PC-9 (cell line): ENCODE results near the gene PKNOX1. TPM values are rescaled to one million over a fixed set of nuclear protein-coding genes. Genes with fewer than 3 reads are reported as not detected.
"Not testable (repeated sequence)": the region's sequence is repeated elsewhere in the genome, so short reads cannot be mapped to it uniquely, and the experiment has no call there.

Source experiments
- BruUV-seq: library from RNA; stranded (reverse); fragments of 400-500 nt; replicated peaks from 2 replicates; lab custom pipeline; 2021; lab: Mats Ljungman, UMichigan
- CTCF ChIA-PET: fragments of 300-600 bp; sonication (Branson Sonifier 250); formaldehyde crosslinking; loops from one replicate; lab custom pipeline; 2022; ENCODE audit warnings: antibody characterized with exemption; lab: Charles Lee
- POLR2A ChIA-PET: fragments of 300-600 bp; sonication (Branson Sonifier 250); formaldehyde crosslinking; loops from one replicate; lab custom pipeline; 2022; ENCODE audit warnings: antibody characterized with exemption; ENCODE audit not compliant: unreplicated experiment; lab: Charles Lee
- DNase-seq, 2 experiments: peaks; one replicate each; pipeline versions ENCODE4 v3.0.0 to v3.0.0-alpha.2; 2015 to 2022; ENCODE audit warnings: mixed read lengths in 1 of 2
- H2AFZ ChIP-seq: fragments of 200-600 bp; sonication (generic); 2 replicates; pipeline ENCODE4 v1.8.1; 2017; ENCODE audit warnings: antibody characterized with exemption
- H3F3A ChIP-seq: fragments of 200-600 bp; sonication (generic); 2 replicates; pipeline ENCODE4 v1.8.1; 2017; ENCODE audit warnings: antibody characterized with exemption, mild to moderate bottlenecking, low read depth; ENCODE audit not compliant: insufficient read depth
- H3K27ac ChIP-seq: fragments of 200-600 bp; sonication (generic); 2 replicates; pipeline ENCODE4 v1.6.1; 2016; ENCODE audit warnings: mixed run types
- H3K27me3 ChIP-seq: fragments of 200-600 bp; sonication (generic); 2 replicates; pipeline ENCODE4 v1.6.1; 2016; ENCODE audit warnings: low read depth, mixed run types; ENCODE audit not compliant: insufficient read depth
- H3K36me3 ChIP-seq: fragments of 200-600 bp; sonication (generic); 2 replicates; pipeline ENCODE4 v1.6.1; 2016; ENCODE audit warnings: low read depth, mixed run types
- H3K4me1 ChIP-seq: fragments of 200-600 bp; sonication (generic); replicated peaks from 2 replicates; pipeline ENCODE4 v1.6.1; 2016; ENCODE audit warnings: mixed run types; ENCODE audit not compliant: insufficient read depth
- H3K4me2 ChIP-seq: fragments of 200-600 bp; sonication (generic); 2 replicates; pipeline ENCODE4 v1.6.1; 2017; ENCODE audit warnings: mixed run types
- H3K4me3 ChIP-seq: fragments of 200-600 bp; sonication (generic); 2 replicates; pipeline ENCODE4 v1.6.1; 2016; ENCODE audit warnings: mixed run types
- H3K79me2 ChIP-seq: fragments of 200-600 bp; sonication (generic); 2 replicates; pipeline ENCODE4 v1.6.1; 2017; ENCODE audit warnings: low read depth, mixed run types
- H3K9me2 ChIP-seq: fragments of 200-600 bp; sonication (generic); 2 replicates; pipeline ENCODE4 v1.8.1; 2017; ENCODE audit warnings: mild to moderate bottlenecking; ENCODE audit not compliant: insufficient read depth
- H3K9me3 ChIP-seq: fragments of 200-600 bp; sonication (generic); 2 replicates; pipeline ENCODE4 v1.8.1; 2016; ENCODE audit warnings: low read depth; ENCODE audit not compliant: insufficient read depth
- H4K20me1 ChIP-seq: fragments of 200-600 bp; sonication (generic); 2 replicates; pipeline ENCODE4 v1.8.1; 2017; ENCODE audit not compliant: insufficient read depth
- intact Hi-C: fragments of 100-400 bp; cut with micrococcal nuclease; formaldehyde crosslinking; loops from one replicate; pipeline ENCODE4 v1.10.0; 2022; ENCODE audit not compliant: unreplicated experiment
- microRNA-seq: library from miRNA; unstranded; fragments of <30 nt; microRNA quantifications from one replicate; pipeline ENCODE4 v1.2.0, GENCODE V29; 2021; ENCODE audit warnings: borderline number of aligned reads, borderline replicate concordance
- total RNA-seq: library from RNA; stranded (reverse); gene quantifications from 2 replicates; pipeline ENCODE4 v1.2.3, GENCODE V29; 2021

The PKNOX1 gene
- total RNA-seq, 1 experiment from 2014 or later: 17.1 TPM

- H3K4me1 ChIP-seq, H2AFZ ChIP-seq, H3K4me2 ChIP-seq, H3K4me3 ChIP-seq, intact Hi-C loops, H3K79me2 ChIP-seq, H4K20me1 ChIP-seq, H3K9me2 ChIP-seq, H3K9me3 ChIP-seq, H3K36me3 ChIP-seq, POLR2A ChIA-PET, H3K27me3 ChIP-seq, H3K27ac ChIP-seq, CTCF ChIA-PET, DNase-seq, H3F3A ChIP-seq: not testable (repeated sequence)
- TSS peak; percentile 39 for BruUV-seq
These were observed 101.0 kb downstream of the PKNOX1 start, which contains the start of gene CBS for GRCh38 chr21:43075170-43076022. CBS (minus strand) TSS chr21:43075835; CDS start chr21:43072193, 3,642 bp downstream.

- H3K9me3 ChIP-seq, H3K4me1 ChIP-seq, H3F3A ChIP-seq, H3K9me2 ChIP-seq, H3K27me3 ChIP-seq, H3K79me2 ChIP-seq, BruUV-seq, intact Hi-C loops, H4K20me1 ChIP-seq, POLR2A ChIA-PET, H3K4me2 ChIP-seq, H3K36me3 ChIP-seq, H3K27ac ChIP-seq, DNase-seq, CTCF ChIA-PET, H2AFZ ChIP-seq, H3K4me3 ChIP-seq: not testable (repeated sequence)
These were observed 101.8 kb downstream of the PKNOX1 start for GRCh38 chr21:43076023-43076637.

GRCh38 chr21:43076643-43077042 is 102.3 kb downstream of the PKNOX1 start:
- H3K36me3 ChIP-seq, H4K20me1 ChIP-seq, H3K4me2 ChIP-seq, H3K9me2 ChIP-seq, H3F3A ChIP-seq, H3K79me2 ChIP-seq, POLR2A ChIA-PET, H3K4me1 ChIP-seq, H3K4me3 ChIP-seq, DNase-seq, CTCF ChIA-PET, BruUV-seq, H3K9me3 ChIP-seq, H2AFZ ChIP-seq, H3K27me3 ChIP-seq, intact Hi-C loops, H3K27ac ChIP-seq: not testable (repeated sequence)

- H3K4me2 ChIP-seq, H3K27me3 ChIP-seq, H3K4me3 ChIP-seq, CTCF ChIA-PET, intact Hi-C loops, H3K79me2 ChIP-seq, H3K9me3 ChIP-seq, POLR2A ChIA-PET, H2AFZ ChIP-seq, H3F3A ChIP-seq, H3K9me2 ChIP-seq, BruUV-seq, H3K36me3 ChIP-seq, H3K27ac ChIP-seq, H4K20me1 ChIP-seq, DNase-seq, H3K4me1 ChIP-seq: not testable (repeated sequence)
These were observed 108.4 kb downstream of the PKNOX1 start for GRCh38 chr21:43082587-43083300.

Small RNA genes within 50 kb of the gene (microRNA-seq; reads per million reads assigned to microRNA genes)
- gene MIR5692B: not detected

Other genes starting within 250 kb of the PKNOX1 start
- gene WDR4, start 95.0 kb upstream of the PKNOX1 start, total RNA-seq: 17.6 and 18.7 TPM in 2 replicates
- 19.4 and 20.7 TPM in 2 replicates for gene NDUFV3, start 81.3 kb upstream of the PKNOX1 start, total RNA-seq
- not detected in 2 replicates for gene ERVH48-1, start 48.9 kb upstream of the PKNOX1 start, total RNA-seq
- 102 and 108 TPM in 2 replicates for gene CBS, start 101.3 kb downstream of the PKNOX1 start, total RNA-seq
- 33.5 and 48.8 TPM in 2 replicates for gene U2AF1, start 133.0 kb downstream of the PKNOX1 start, total RNA-seq
- gene CRYAA, start 194.4 kb downstream of the PKNOX1 start, total RNA-seq: not detected in 2 replicates